IMR-90 (cell line): ENCODE measurements around the gene CREG1.

ENCODE experiments used
- CEBPB ChIP-seq: IDR thresholded peaks from 2 replicates; pipeline ENCODE4 v1.6.1; 2012; ENCODE audit warnings: low read depth, low read length, improper control_type of control experiment
- CHD1 ChIP-seq: IDR thresholded peaks from 2 replicates; pipeline ENCODE4 v1.6.1; 2012; ENCODE audit warnings: low read depth, low read length, improper control_type of control experiment
- FOS ChIP-seq: fragments of 150-350 bp; IDR thresholded peaks from 2 replicates; pipeline ENCODE4 v1.6.1; 2016; ENCODE audit warnings: low read depth, low read length
- MAFK ChIP-seq: IDR thresholded peaks from 2 replicates; pipeline ENCODE4 v1.6.1; 2012; ENCODE audit warnings: low read depth, low read length, improper control_type of control experiment
- MXI1 ChIP-seq: IDR thresholded peaks from 2 replicates; pipeline ENCODE4 v1.6.1; 2012; ENCODE audit warnings: low read depth, mild to moderate bottlenecking, low read length, moderate library complexity, borderline replicate concordance
- POLR2A ChIP-seq: IDR thresholded peaks from 2 replicates; pipeline ENCODE4 v1.6.1; 2012; ENCODE audit warnings: mild to moderate bottlenecking, low read depth, low read length
- RAD21 ChIP-seq: IDR thresholded peaks from 2 replicates; pipeline ENCODE4 v1.6.1; 2012; ENCODE audit warnings: low read length, improper control_type of control experiment
- RCOR1 ChIP-seq: IDR thresholded peaks from 2 replicates; pipeline ENCODE4 v1.6.1; 2012; ENCODE audit warnings: mild to moderate bottlenecking, low read length, improper control_type of control experiment; ENCODE audit not compliant: insufficient replicate concordance
- RFX5 ChIP-seq: IDR thresholded peaks from 2 replicates; pipeline ENCODE4 v1.8.0; 2012; ENCODE audit warnings: low read depth, mild to moderate bottlenecking, low read length, moderate library complexity
- SMC3 ChIP-seq: fragments of 150-350 bp; IDR thresholded peaks from 2 replicates; pipeline ENCODE4 v1.6.1; 2016; ENCODE audit warnings: low read depth, mild to moderate bottlenecking, antibody characterized with exemption, low read length, moderate library complexity
- TF ChIP-seq, protein P1 (sequence below): conservative IDR thresholded peaks from 2 replicates; pipeline ENCODE4 v1.5.1; 2012; ENCODE audit warnings: mild to moderate bottlenecking, low read depth, low read length, improper control_type of control experiment
- TF ChIP-seq, protein P2 (sequence below): fragments of 150-350 bp; IDR thresholded peaks from 2 replicates; pipeline ENCODE4 v1.6.1; 2017; ENCODE audit warnings: mild to moderate bottlenecking, antibody characterized with exemption, low read length, low read depth
- TF ChIP-seq, protein P3 (sequence below): fragments of 150-350 bp; IDR thresholded peaks from 2 replicates; pipeline ENCODE4 v1.6.1; 2016; ENCODE audit warnings: low read depth, mild to moderate bottlenecking, low read length, moderate library complexity, borderline replicate concordance

DNA sequence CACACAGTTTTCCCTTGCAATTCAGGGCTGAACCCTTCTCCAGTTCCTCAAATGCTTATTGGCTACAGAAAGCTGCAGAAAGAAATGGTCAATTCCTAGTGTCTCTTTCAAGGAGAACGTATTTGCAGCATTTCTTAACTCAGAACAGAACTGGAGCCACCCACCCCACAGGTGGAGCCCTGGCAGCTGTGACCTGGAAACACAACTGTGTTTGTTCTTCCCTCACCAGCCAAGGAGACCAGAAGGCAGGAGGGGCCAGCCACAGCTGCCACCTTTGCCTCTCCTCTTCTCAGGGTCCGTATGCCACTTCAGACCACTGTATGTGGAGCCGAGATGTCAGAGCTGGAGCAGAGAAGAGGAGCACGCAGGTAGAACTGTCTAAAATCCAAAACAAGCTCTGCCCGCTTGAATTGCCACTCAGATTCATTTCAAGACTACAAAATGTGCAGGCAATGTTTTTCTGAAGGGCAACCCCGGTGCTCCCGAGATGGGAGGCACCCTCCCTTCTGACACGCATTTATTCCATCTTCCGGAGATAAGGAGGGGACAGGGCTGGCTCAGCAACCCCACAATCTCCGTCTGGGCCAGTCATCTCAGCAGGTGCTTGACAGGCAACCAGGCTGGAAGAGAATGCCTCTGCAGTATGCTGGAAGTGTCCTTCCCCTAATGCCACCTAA, 51.9 kb downstream of the CREG1 start:
- TF ChIP-seq, protein P1, sequence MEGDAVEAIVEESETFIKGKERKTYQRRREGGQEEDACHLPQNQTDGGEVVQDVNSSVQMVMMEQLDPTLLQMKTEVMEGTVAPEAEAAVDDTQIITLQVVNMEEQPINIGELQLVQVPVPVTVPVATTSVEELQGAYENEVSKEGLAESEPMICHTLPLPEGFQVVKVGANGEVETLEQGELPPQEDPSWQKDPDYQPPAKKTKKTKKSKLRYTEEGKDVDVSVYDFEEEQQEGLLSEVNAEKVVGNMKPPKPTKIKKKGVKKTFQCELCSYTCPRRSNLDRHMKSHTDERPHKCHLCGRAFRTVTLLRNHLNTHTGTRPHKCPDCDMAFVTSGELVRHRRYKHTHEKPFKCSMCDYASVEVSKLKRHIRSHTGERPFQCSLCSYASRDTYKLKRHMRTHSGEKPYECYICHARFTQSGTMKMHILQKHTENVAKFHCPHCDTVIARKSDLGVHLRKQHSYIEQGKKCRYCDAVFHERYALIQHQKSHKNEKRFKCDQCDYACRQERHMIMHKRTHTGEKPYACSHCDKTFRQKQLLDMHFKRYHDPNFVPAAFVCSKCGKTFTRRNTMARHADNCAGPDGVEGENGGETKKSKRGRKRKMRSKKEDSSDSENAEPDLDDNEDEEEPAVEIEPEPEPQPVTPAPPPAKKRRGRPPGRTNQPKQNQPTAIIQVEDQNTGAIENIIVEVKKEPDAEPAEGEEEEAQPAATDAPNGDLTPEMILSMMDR: no peak
- TF ChIP-seq POLR2A (no peak), RAD21 (no peak), MXI1 (no peak), RFX5 (no peak), MAFK (no peak), RCOR1 (no peak), CEBPB (no peak), SMC3 (no peak), FOS (no peak), CHD1 (no peak)
- TF ChIP-seq, protein P2, sequence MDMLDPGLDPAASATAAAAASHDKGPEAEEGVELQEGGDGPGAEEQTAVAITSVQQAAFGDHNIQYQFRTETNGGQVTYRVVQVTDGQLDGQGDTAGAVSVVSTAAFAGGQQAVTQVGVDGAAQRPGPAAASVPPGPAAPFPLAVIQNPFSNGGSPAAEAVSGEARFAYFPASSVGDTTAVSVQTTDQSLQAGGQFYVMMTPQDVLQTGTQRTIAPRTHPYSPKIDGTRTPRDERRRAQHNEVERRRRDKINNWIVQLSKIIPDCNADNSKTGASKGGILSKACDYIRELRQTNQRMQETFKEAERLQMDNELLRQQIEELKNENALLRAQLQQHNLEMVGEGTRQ: no peak
- TF ChIP-seq, protein P3, sequence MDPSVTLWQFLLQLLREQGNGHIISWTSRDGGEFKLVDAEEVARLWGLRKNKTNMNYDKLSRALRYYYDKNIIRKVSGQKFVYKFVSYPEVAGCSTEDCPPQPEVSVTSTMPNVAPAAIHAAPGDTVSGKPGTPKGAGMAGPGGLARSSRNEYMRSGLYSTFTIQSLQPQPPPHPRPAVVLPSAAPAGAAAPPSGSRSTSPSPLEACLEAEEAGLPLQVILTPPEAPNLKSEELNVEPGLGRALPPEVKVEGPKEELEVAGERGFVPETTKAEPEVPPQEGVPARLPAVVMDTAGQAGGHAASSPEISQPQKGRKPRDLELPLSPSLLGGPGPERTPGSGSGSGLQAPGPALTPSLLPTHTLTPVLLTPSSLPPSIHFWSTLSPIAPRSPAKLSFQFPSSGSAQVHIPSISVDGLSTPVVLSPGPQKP: no peak
